22Rv1 (cell line): ENCODE measurements around the gene LPAR1.

Source experiments
- H3K27ac ChIP-seq: fragments of 450-650 bp; 2 replicates; pipeline ENCODE4 v1.5.1; 2017
- CTCF ChIP-seq: fragments of 450-650 bp; IDR thresholded peaks from 2 replicates; pipeline ENCODE4 v1.5.1; 2017; ENCODE audit warnings: mild to moderate bottlenecking
- ZFX ChIP-seq: fragments of 450-650 bp; IDR thresholded peaks from 2 replicates; pipeline ENCODE4 v1.6.1; 2017; ENCODE audit warnings: antibody characterized with exemption, borderline replicate concordance

Gene LPAR1

GRCh38 chr9:110933350-110934001 lies 104.8 kb downstream of the LPAR1 start:
- H3K27ac ChIP-seq = no peak overlapping the region
- TF ChIP-seq ZFX (no peak), CTCF (no peak)

- TF ChIP-seq CTCF (no peak), ZFX (no peak)
- H3K27ac ChIP-seq = no peak overlapping the region
Observed at GRCh38 chr9:110932863-110933262, 105.4 kb downstream of the LPAR1 start.

- H3K27ac ChIP-seq = no peak overlapping the region
- no peak for TF ChIP-seq ZFX
- no peak for TF ChIP-seq CTCF
Observed at GRCh38 chr9:110928599-110928998, 109.7 kb downstream of the LPAR1 start.

GRCh38 chr9:110926828-110927487 lies 111.3 kb downstream of the LPAR1 start:
- TF ChIP-seq CTCF = no peak
- H3K27ac ChIP-seq = no peak overlapping the region

- H3K27ac ChIP-seq = no peak overlapping the region
- TF ChIP-seq CTCF = no peak
- TF ChIP-seq ZFX = no peak
Observed at GRCh38 chr9:110923601-110924000, 114.7 kb downstream of the LPAR1 start.

- no peak overlapping the region for H3K27ac ChIP-seq
- TF ChIP-seq CTCF = no peak
- TF ChIP-seq ZFX = no peak
Observed at GRCh38 chr9:110922145-110922544, 116.1 kb downstream of the LPAR1 start.

- no peak overlapping the region for H3K27ac ChIP-seq
- TF ChIP-seq CTCF (no peak), ZFX (no peak)
Observed at GRCh38 chr9:110921705-110922104, 116.6 kb downstream of the LPAR1 start.
